Measurements from ENCODE around the gene PORCN. TPM values are rescaled to one million over a fixed set of nuclear protein-coding genes. Genes with fewer than 3 reads are reported as not detected.

The PORCN gene
- total RNA-seq, 2 donors from 2014 or later, result 15.0 to 19.1 TPM

DNA sequence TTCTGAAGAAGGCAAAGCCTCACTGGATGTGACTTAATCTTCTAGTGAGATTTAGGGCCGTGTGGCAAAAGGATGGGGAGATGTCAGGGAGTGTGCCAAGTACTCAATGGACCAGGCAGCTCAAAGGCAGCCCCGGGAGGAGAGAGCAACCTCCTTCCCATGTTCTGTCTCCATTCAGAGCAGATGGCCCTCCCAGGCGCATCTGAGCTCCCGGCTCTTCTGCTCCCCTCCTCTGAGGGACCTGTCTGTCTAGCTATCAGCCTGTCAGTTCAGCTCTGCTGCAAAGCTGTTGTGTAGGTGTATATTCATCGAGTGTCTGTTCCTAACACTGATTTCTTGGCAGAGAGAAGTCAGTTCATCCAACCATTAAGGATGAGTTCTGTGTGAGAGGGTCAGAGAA is 10.9 kb upstream of the PORCN start:
- H3K27ac ChIP-seq, result no peak overlapping the region
- ATAC-seq (ENCODE audit: insufficient number of reproducible peaks, low FRiP score, low read depth), result no peak
- H3K4me1 ChIP-seq (ENCODE audit: control insufficient read depth in 1 of 2, low read depth in 2 of 2), result no peaks in the 10 kb centered on the region
- no peaks in the 10 kb centered on the region for H3K36me3 ChIP-seq
- TF ChIP-seq CTCF (IDR thresholded peaks at IDR 0.05), result no peak
- H3K4me3 ChIP-seq, result no peak overlapping the region
- DNase-seq (ENCODE audit: low spot score), result no peak
- no peaks in the 10 kb centered on the region for H3K27me3 ChIP-seq (replicated peaks; ENCODE audit: insufficient read depth)
- H3K9me3 ChIP-seq, result no peaks in the 10 kb centered on the region

DNA sequence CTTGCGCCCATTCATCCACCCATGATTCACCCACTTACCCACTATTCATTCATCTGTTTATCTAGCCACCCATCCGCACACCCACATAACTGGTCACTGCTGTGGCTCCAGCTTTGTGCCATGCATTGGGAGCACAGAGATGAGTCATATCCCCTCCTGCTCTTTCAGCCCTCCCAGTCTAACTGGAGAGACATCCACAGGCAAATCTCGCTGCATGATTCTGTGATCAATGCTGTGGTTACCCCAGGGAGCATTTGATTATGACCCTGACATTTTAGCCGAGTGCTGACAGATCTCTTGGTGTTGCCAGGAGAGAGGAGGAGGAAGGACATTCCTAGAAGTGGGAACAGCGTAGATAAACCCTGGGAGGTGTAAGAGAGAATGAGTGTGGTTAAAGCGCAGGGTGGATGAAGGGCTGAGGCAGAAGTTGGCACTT is 10.4 kb upstream of the PORCN start:
- TF ChIP-seq CTCF (IDR thresholded peaks at IDR 0.05), result no peak
- DNase-seq (ENCODE audit: low spot score), result no peak
- H3K36me3 ChIP-seq, result no peaks in the 10 kb centered on the region
- no peaks in the 10 kb centered on the region for H3K4me1 ChIP-seq (ENCODE audit: control insufficient read depth in 1 of 2, low read depth in 2 of 2)
- ATAC-seq (ENCODE audit: insufficient number of reproducible peaks, low FRiP score, low read depth), result no peak
- H3K27ac ChIP-seq, result no peak overlapping the region
- no peak overlapping the region for H3K4me3 ChIP-seq
- no peaks in the 10 kb centered on the region for H3K27me3 ChIP-seq (replicated peaks; ENCODE audit: insufficient read depth)
- H3K9me3 ChIP-seq, result no peaks in the 10 kb centered on the region

DNA sequence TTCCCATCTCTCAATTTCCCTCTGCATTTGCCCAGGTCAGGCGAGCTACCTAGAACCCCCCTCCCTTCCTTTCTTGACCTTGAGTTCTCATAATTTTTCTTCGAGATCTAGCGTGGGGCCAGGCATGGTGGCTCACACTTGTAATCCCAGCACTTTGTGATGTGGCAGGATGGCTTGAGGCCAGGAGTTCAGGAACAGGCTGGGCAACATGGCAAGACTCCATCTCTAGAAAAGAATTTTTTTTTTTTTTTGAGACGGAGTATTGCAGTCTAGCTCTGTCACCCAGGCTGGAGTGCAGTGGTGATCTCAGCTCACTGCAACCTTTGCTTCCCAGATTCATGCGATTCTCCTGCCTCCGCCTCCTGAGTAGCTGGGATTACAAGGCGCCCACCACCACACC is 4.5 kb upstream of the PORCN start:
- H3K9me3 ChIP-seq, result no peaks in the 10 kb centered on the region
- no peaks in the 10 kb centered on the region for H3K27me3 ChIP-seq (replicated peaks; ENCODE audit: insufficient read depth)
- no peak overlapping the region for H3K27ac ChIP-seq
- no peaks in the 10 kb centered on the region for H3K4me1 ChIP-seq (ENCODE audit: control insufficient read depth in 1 of 2, low read depth in 2 of 2)
- no peak for TF ChIP-seq CTCF (IDR thresholded peaks at IDR 0.05)
- no peak overlapping the region for H3K4me3 ChIP-seq
- ATAC-seq (ENCODE audit: insufficient number of reproducible peaks, low FRiP score, low read depth), result no peak
- no peaks in the 10 kb centered on the region for H3K36me3 ChIP-seq
- DNase-seq (ENCODE audit: low spot score), result no peak

GRCh38 chrX:48505481-48505880 is 3.3 kb upstream of the PORCN start:
- peaks cover 0 to 8% of the 10 kb centered on the region in 2 donors for H3K4me1 ChIP-seq (ENCODE audit: control insufficient read depth in 1 of 2, low read depth in 2 of 2)
- no peak for ATAC-seq (ENCODE audit: insufficient number of reproducible peaks, low FRiP score, low read depth)

DNA sequence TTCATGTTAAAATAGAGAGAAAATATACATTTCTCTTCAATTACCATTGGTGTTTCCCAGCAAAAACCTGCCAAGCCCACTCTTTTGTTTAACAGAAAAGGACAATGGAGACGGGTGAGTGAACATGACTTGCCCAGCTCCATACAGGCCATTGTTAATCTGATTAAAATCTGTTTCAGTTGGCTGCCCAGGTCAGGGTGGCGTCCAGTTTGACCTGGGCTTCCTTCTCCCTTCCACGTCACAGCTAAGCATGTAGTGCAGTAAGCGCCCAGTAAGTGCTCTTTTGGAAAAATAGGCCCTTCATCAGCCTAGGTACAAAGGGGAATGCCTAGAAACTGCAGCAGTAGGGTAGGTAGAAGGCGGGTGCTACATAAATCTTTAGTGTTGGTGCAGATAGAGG is 1.5 kb upstream of the PORCN start:
- Histone ChIP-seq H3K27me3 (replicated peaks; ENCODE audit: insufficient read depth) (no peaks in the 10 kb centered on the region), H3K27ac (no peak overlapping the region), H3K36me3 (no peaks in the 10 kb centered on the region), H3K9me3 (no peaks in the 10 kb centered on the region), H3K4me1 (ENCODE audit: control insufficient read depth in 1 of 2, low read depth in 2 of 2) (peaks cover 0 to 8% of the 10 kb centered on the region in 2 donors), H3K4me3 (no peak overlapping the region)
- TF ChIP-seq CTCF (IDR thresholded peaks at IDR 0.05), result no peak
- ATAC-seq (ENCODE audit: insufficient number of reproducible peaks, low FRiP score, low read depth) (no peak), DNase-seq (ENCODE audit: low spot score) (no peak)

More at GRCh38 chrX:48505481-48505880, 3.3 kb upstream of the PORCN start:
- H3K36me3 ChIP-seq, result no peaks in the 10 kb centered on the region
- H3K4me3 ChIP-seq, result no peak overlapping the region
- no peaks in the 10 kb centered on the region for H3K9me3 ChIP-seq
- TF ChIP-seq CTCF (IDR thresholded peaks at IDR 0.05), result no peak
- no peak for DNase-seq (ENCODE audit: low spot score)
- no peak overlapping the region for H3K27ac ChIP-seq
- no peaks in the 10 kb centered on the region for H3K27me3 ChIP-seq (replicated peaks; ENCODE audit: insufficient read depth)

Measured in thoracic aorta (tissue), 2 donors.